Suprapubic skin (tissue), 4 donors: ENCODE results near the gene TRMO. TPM values are rescaled to one million over a fixed set of nuclear protein-coding genes. Genes with fewer than 3 reads are reported as not detected.

ENCODE experiments used
- DNase-seq, 2 donors: peaks; one replicate each; pipeline ENCODE4 v3.0.0-alpha.2; 2019; ENCODE audit warnings: low spot score in 2 of 2
- H3K27ac ChIP-seq: fragments of 200-600 bp; sonication (generic); one replicate; pipeline ENCODE4 v1.5.1; 2019
- H3K27me3 ChIP-seq: fragments of 200-600 bp; sonication (generic); one replicate; pipeline ENCODE4 v1.5.1; 2019
- H3K36me3 ChIP-seq: fragments of 200-600 bp; sonication (generic); one replicate; pipeline ENCODE4 v1.5.1; 2019
- H3K4me1 ChIP-seq: fragments of 200-600 bp; sonication (generic); one replicate; pipeline ENCODE4 v1.5.1; 2019
- H3K4me3 ChIP-seq: fragments of 200-600 bp; sonication (generic); one replicate; pipeline ENCODE4 v1.5.1; 2019; ENCODE audit warnings: mild to moderate bottlenecking
- H3K9me3 ChIP-seq: fragments of 200-600 bp; sonication (generic); one replicate; pipeline ENCODE4 v1.5.1; 2019
- CTCF ChIP-seq, 2 donors: fragments of 200-600 bp in 1 of 2; fragments of 450-650 bp in 1 of 2; sonication (generic) in 1 of 2; IDR thresholded peaks; one replicate each; pipeline ENCODE4 v1.5.1; 2016 to 2019; ENCODE audit warnings: antibody characterized with exemption in 2 of 2, mild to moderate bottlenecking in 1 of 2, moderate library complexity in 1 of 2
- EP300 ChIP-seq: sonication (generic); formaldehyde crosslinking; IDR thresholded peaks from one replicate; pipeline ENCODE4 v1.6.1; 2017; ENCODE audit warnings: antibody characterized with exemption
- POLR2A ChIP-seq, 2 donors: fragments of 450-650 bp; IDR thresholded peaks; one replicate each; pipeline ENCODE4 v1.6.1; 2017; ENCODE audit warnings: antibody characterized with exemption in 2 of 2, mild to moderate bottlenecking in 2 of 2, moderate library complexity in 2 of 2
- POLR2AphosphoS5 ChIP-seq, 3 donors: sonication (generic); formaldehyde crosslinking; IDR thresholded peaks; one replicate each; pipeline ENCODE4 v1.6.1; 2017; ENCODE audit warnings: antibody characterized with exemption in 3 of 3
- WGBS: methylation state at CpG from one replicate; pipeline ENCODE4 v1.1.5; 2018; 5-methylcytosine and 5-hydroxymethylcytosine counted together
- total RNA-seq, 4 donors: library from RNA; depleted of rRNA; stranded (reverse); fragments of >200 nt; gene quantifications; one replicate each; pipeline ENCODE4 v1.1.0, GENCODE V29; 2016

Gene TRMO
- total RNA-seq, 4 donors from 2014 or later: 19.3 to 47.2 (median 31.7) TPM

DNA sequence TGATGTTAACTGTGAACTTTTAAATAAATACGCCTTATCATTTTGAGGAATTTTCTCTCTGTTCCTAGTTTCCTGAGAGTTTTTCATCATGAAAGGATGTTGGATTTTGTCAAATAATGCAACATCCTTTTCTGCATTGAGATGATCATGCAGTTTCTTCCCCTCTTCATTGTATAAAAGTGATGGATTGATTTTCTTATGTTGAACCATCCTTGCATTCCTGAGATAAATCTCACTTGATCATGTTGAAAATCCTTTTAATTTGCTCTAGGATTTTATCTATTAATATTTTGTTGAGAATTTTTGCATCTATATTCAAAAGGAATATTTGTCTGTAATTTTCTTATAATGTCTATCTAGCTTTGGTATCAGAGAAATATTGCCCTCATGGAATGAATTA is 56.0 kb downstream of the TRMO start:
- DNase-seq: no peak
- TF ChIP-seq POLR2AphosphoS5 (IDR thresholded peaks at IDR 0.05) (no peak), CTCF (IDR thresholded peaks at IDR 0.05) (no peak), POLR2A (IDR thresholded peaks at IDR 0.05) (no peak), EP300 (no peak)
- Histone ChIP-seq H3K27me3 (peaks cover 19% of the 10 kb centered on the region), H3K9me3 (no peaks in the 10 kb centered on the region), H3K4me3 (no peak overlapping the region), H3K4me1 (peaks cover 3% of the 10 kb centered on the region), H3K27ac (no peak overlapping the region), H3K36me3 (no peaks in the 10 kb centered on the region)
- WGBS: 100% methylated on average over 1 of the region's 1 CpG

DNA sequence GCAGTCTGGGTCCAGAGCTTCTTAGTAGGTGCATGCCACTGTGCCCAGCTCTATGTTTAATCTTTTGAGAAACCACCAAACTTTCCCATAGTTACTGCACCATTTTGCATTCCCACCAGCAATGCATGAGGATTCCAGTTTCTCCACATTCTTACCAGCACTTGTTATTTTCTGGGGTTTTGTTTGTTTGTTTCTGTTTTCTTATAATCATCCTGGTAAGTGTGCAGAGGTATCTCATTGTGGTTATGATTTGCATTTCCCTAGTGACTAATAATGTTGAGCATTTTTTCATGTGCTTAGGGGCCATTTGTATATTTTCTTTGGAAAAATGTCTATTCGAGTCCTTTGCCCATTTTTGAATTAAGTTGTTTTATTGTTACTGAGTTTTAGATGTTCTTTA is 57.9 kb downstream of the TRMO start:
- 81% methylated on average over 1 of the region's 1 CpG for WGBS

GRCh38 chr9:97863314-97863713 is 59.0 kb downstream of the TRMO start:
- H3K9me3 ChIP-seq: no peaks in the 10 kb centered on the region
- H3K4me3 ChIP-seq: no peak overlapping the region
- H3K4me1 ChIP-seq: peaks cover 11% of the 10 kb centered on the region
- WGBS: 25% methylated on average over 7 of the region's 7 CpGs
- TF ChIP-seq POLR2A (IDR thresholded peaks at IDR 0.05): no peak
- TF ChIP-seq POLR2AphosphoS5 (IDR thresholded peaks at IDR 0.05): no peak
- TF ChIP-seq CTCF (IDR thresholded peaks at IDR 0.05): no peak
- no peak for TF ChIP-seq EP300
- no peaks in the 10 kb centered on the region for H3K36me3 ChIP-seq
- no peak overlapping the region for H3K27ac ChIP-seq
- peak in 1 of 2 donors; percentile 50 for DNase-seq
- peaks cover 48% of the 10 kb centered on the region for H3K27me3 ChIP-seq

More for the DNA sequence above, 57.9 kb downstream of the TRMO start:
- Histone ChIP-seq H3K4me1 (peaks cover 11% of the 10 kb centered on the region), H3K36me3 (no peaks in the 10 kb centered on the region), H3K27me3 (peaks cover 38% of the 10 kb centered on the region), H3K4me3 (no peak overlapping the region), H3K9me3 (no peaks in the 10 kb centered on the region), H3K27ac (no peak overlapping the region)
- no peak for DNase-seq
- TF ChIP-seq CTCF (IDR thresholded peaks at IDR 0.05) (no peak), POLR2AphosphoS5 (IDR thresholded peaks at IDR 0.05) (no peak), POLR2A (IDR thresholded peaks at IDR 0.05) (no peak), EP300 (no peak)

GRCh38 chr9:97861148-97861475 is 61.2 kb downstream of the TRMO start:
- no peak overlapping the region for H3K27ac ChIP-seq
- no peak overlapping the region for H3K4me3 ChIP-seq
- H3K9me3 ChIP-seq: no peaks in the 10 kb centered on the region
- no peaks in the 10 kb centered on the region for H3K36me3 ChIP-seq
- no peak for TF ChIP-seq EP300
- no peak for TF ChIP-seq POLR2A (IDR thresholded peaks at IDR 0.05)
- H3K4me1 ChIP-seq: peaks cover 14% of the 10 kb centered on the region
- H3K27me3 ChIP-seq: peaks cover 70% of the 10 kb centered on the region
- peak in 1 of 2 donors; percentile 54 for DNase-seq
- 83% methylated on average over 5 of the region's 5 CpGs for WGBS

DNA sequence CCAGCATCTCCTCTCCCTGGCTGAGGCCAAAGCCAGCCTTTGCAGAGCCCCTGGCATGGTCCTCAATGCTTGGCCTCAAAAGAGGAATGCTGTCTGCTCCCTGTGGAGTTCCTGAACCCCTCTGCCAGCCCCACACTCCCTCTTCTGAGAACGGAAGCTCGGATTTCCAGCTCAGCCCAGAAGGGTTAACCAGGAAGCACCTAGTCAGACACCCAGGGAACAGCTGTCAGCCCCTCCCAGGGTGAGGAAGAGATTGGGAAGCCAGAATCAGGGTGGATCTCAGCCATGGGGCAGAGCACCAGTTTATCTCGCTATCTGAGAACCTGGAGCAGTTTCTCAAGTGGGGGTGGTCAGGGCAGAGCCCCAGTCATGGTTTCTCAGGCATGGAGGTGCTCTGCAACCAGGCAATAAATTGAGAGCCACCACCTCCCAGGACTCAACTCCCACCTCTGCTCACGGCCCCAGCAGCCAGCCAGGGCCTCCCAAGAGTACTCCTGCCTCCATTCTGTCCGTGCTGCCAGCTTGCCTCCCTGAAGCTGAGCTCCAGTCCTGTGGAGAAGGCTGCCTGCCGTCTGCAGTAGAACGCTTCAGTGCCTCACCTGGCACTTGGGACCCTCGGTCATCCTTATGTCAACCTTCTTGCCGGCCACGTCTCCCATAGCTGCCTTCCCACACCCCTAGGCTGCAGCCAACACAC is 61.7 kb downstream of the TRMO start:
- WGBS: 11% methylated on average over 4 of the region's 10 CpGs
- Histone ChIP-seq H3K27ac (no peak overlapping the region), H3K36me3 (no peaks in the 10 kb centered on the region), H3K4me1 (peaks cover 14% of the 10 kb centered on the region), H3K9me3 (no peaks in the 10 kb centered on the region), H3K27me3 (peaks cover 75% of the 10 kb centered on the region), H3K4me3 (no peak overlapping the region)
- peak in 1 of 2 donors; percentile 35 for DNase-seq
- TF ChIP-seq POLR2AphosphoS5 (IDR thresholded peaks at IDR 0.05): no peak
- no peak for TF ChIP-seq CTCF (IDR thresholded peaks at IDR 0.05)
- no peak for TF ChIP-seq EP300
- no peak for TF ChIP-seq POLR2A (IDR thresholded peaks at IDR 0.05)
